Muscle of arm (tissue), 12 donors: ENCODE data around the gene TERT. TPM values are rescaled to one million over a fixed set of nuclear protein-coding genes. Genes with fewer than 3 reads are reported as not detected.

Source experiments
- DNase-seq: peaks from one replicate; pipeline ENCODE4 v3.0.0-alpha.2; 2013
- polyA plus RNA-seq, 12 donors: library from polyadenylated mRNA; unstranded; fragments of 120-200 nt; gene quantifications; one replicate each; pipeline ENCODE4 v1.2.1, GENCODE V29; 2013; ENCODE audit not compliant: insufficient read length in 12 of 12

TERT gene
- polyA plus RNA-seq, 12 donors, result 0.22 TPM; not detected in 11

- no peak for DNase-seq
Observed at GRCh38 chr5:1261643-1262042, 33.2 kb downstream of the TERT start.

GRCh38 chr5:1259806-1260480, 34.9 kb downstream of the TERT start:
- no peak for DNase-seq

- no peak for DNase-seq
Observed at GRCh38 chr5:1257841-1258240, 37.0 kb downstream of the TERT start.

GRCh38 chr5:1257363-1257762, 37.5 kb downstream of the TERT start:
- no peak for DNase-seq

- DNase-seq, result no peak
Observed at GRCh38 chr5:1256776-1257175, 38.1 kb downstream of the TERT start.

- no peak for DNase-seq
Observed at GRCh38 chr5:1255081-1255561, 39.7 kb downstream of the TERT start.

- no peak for DNase-seq
Observed at GRCh38 chr5:1254196-1254595, 40.7 kb downstream of the TERT start.

GRCh38 chr5:1253456-1254105, 41.3 kb downstream of the TERT start:
- no peak for DNase-seq

- DNase-seq, result no peak
Observed at GRCh38 chr5:1252681-1253080, 42.2 kb downstream of the TERT start.

GRCh38 chr5:1251678-1252580, 42.9 kb downstream of the TERT start:
- DNase-seq, result no peak

GRCh38 chr5:1249366-1250280, 45.2 kb downstream of the TERT start:
- no peak for DNase-seq

- no peak for DNase-seq
Observed at GRCh38 chr5:1247811-1248210, 47.1 kb downstream of the TERT start.

GRCh38 chr5:1246711-1247431, 48.0 kb downstream of the TERT start:
- DNase-seq, result peak; percentile 68

- no peak for DNase-seq
Observed at GRCh38 chr5:1245905-1246576, 48.8 kb downstream of the TERT start.

- no peak for DNase-seq
Observed at GRCh38 chr5:1244976-1245375, 49.9 kb downstream of the TERT start.

- no peak for DNase-seq
Observed at GRCh38 chr5:1244255-1244654, 50.6 kb downstream of the TERT start.

- DNase-seq, result no peak
Observed at GRCh38 chr5:1243487-1244130, 51.3 kb downstream of the TERT start.

- DNase-seq, result no peak
Observed at GRCh38 chr5:1242733-1243486, 52.0 kb downstream of the TERT start.
